Tibial artery (tissue), 4 donors: ENCODE measurements around the gene SLC4A5.

Experiments
- DNase-seq, 2 donors: peaks; one replicate each; pipeline ENCODE4 v3.0.0-alpha.2; 2019
- H3K27ac ChIP-seq, 2 donors: fragments of 200-600 bp; sonication (generic) in 1 of 2; 1 replicate in 1 of 2; 2 replicates in 1 of 2; pipeline ENCODE4 v1.5.1; 2018 to 2019; ENCODE audit warnings: mild to moderate bottlenecking in 1 of 2
- H3K27me3 ChIP-seq, 2 donors: fragments of 200-600 bp; sonication (generic) in 1 of 2; one replicate each; pipeline versions ENCODE4 v1.5.1 to v1.6.0; 2016 to 2019
- H3K36me3 ChIP-seq, 3 donors: fragments of 200-600 bp; sonication (generic) in 2 of 3; one replicate each; pipeline ENCODE4 v1.5.1; 2016 to 2019; ENCODE audit warnings: mild to moderate bottlenecking in 2 of 3
- H3K4me1 ChIP-seq, 4 donors: fragments of 200-600 bp; sonication (generic) in 2 of 4; 1 replicate in 3 of 4; 2 replicates in 1 of 4; pipeline ENCODE4 v1.5.1; 2016 to 2019
- H3K4me3 ChIP-seq, 2 donors: fragments of 200-600 bp; sonication (generic) in 1 of 2; 1 replicate in 1 of 2; 2 replicates in 1 of 2; pipeline ENCODE4 v1.5.1; 2018 to 2019; ENCODE audit warnings: mild to moderate bottlenecking in 2 of 2
- H3K9me3 ChIP-seq, 3 donors: fragments of 200-600 bp; sonication (generic) in 1 of 3; one replicate each; pipeline ENCODE4 v1.5.1; 2016 to 2019
- intact Hi-C: fragments of 100-400 bp; cut with DNase I; formaldehyde crosslinking; loops from one replicate; pipeline ENCODE4 v1.15.0; 2023; ENCODE audit warnings: low total_unique reads
- TF ChIP-seq, protein P1 (sequence below), 2 experiments: fragments of 200-600 bp in 1 of 2; fragments of 450-650 bp in 1 of 2; IDR thresholded peaks; one replicate each; pipeline ENCODE4 v1.5.1; 2017 to 2019; ENCODE audit warnings: antibody characterized with exemption in 2 of 2, mild to moderate bottlenecking in 1 of 2, moderate library complexity in 1 of 2

Gene SLC4A5

DNA sequence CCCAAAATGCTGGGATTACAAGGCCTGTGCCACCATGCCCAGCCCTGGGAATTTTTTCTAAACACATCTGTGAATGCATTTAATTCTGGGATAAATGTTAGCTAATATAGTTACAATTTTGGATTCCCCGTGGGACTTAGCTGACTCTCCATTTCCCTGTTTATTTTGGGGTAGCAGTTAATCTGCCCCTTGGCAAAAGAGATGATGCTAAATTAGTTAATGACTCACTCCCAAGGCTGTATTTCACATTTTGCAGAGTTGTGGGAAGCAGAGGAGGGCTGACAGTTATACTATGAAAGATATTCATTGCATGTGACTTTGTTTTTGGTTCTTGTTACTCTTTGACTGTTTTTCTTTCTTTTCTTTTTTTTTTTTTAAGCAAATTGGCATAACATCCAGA is 141.6 kb downstream of the SLC4A5 start:
- DNase-seq: peak in 1 of 2 donors; percentile 44
- TF ChIP-seq, protein P1, sequence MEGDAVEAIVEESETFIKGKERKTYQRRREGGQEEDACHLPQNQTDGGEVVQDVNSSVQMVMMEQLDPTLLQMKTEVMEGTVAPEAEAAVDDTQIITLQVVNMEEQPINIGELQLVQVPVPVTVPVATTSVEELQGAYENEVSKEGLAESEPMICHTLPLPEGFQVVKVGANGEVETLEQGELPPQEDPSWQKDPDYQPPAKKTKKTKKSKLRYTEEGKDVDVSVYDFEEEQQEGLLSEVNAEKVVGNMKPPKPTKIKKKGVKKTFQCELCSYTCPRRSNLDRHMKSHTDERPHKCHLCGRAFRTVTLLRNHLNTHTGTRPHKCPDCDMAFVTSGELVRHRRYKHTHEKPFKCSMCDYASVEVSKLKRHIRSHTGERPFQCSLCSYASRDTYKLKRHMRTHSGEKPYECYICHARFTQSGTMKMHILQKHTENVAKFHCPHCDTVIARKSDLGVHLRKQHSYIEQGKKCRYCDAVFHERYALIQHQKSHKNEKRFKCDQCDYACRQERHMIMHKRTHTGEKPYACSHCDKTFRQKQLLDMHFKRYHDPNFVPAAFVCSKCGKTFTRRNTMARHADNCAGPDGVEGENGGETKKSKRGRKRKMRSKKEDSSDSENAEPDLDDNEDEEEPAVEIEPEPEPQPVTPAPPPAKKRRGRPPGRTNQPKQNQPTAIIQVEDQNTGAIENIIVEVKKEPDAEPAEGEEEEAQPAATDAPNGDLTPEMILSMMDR (IDR thresholded peaks at IDR 0.05): no peak
- intact Hi-C loops: no loop called here
- Histone ChIP-seq H3K4me3 (peak overlapping the region; percentile 91 to 97), H3K27me3 (no peaks in the 10 kb centered on the region), H3K4me1 (peaks cover 0 to 69% (median 58%) of the 10 kb centered on the region in 4 donors), H3K36me3 (peaks cover 0 to 4% (median 1%) of the 10 kb centered on the region in 3 donors), H3K9me3 (no peaks in the 10 kb centered on the region), H3K27ac (peak overlapping the region; percentile 95 to 97)

DNA sequence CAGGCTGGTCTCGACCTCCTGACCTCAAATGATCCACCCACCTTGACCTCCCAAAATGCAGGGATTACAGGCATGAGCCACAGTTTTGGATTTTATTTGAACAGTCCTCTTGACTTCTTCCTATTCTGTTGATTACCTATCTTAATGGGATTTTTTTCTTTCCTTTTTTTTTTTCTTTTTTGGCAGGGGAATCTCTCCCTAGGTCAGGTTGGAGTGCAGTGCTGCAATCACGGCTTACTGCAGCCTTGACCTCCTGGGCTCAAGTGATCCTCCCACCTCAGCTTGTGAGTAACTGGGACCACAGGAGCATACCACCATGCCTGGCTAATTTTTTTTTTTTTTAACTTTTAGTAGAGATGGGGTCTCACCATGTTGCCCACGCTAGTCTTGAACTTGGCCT is 142.0 kb downstream of the SLC4A5 start:
- H3K4me1 ChIP-seq: peaks cover 0 to 65% (median 54%) of the 10 kb centered on the region in 4 donors
- peak overlapping the region; percentile 95 to 97 for H3K27ac ChIP-seq
- peak overlapping the region; percentile 91 to 97 for H3K4me3 ChIP-seq
- DNase-seq: no peak
- intact Hi-C loops: no loop called here
- no peaks in the 10 kb centered on the region for H3K9me3 ChIP-seq
- TF ChIP-seq, protein P1 (IDR thresholded peaks at IDR 0.05): no peak
- H3K36me3 ChIP-seq: peaks cover 0 to 4% (median 0%) of the 10 kb centered on the region in 3 donors
- no peaks in the 10 kb centered on the region for H3K27me3 ChIP-seq

DNA sequence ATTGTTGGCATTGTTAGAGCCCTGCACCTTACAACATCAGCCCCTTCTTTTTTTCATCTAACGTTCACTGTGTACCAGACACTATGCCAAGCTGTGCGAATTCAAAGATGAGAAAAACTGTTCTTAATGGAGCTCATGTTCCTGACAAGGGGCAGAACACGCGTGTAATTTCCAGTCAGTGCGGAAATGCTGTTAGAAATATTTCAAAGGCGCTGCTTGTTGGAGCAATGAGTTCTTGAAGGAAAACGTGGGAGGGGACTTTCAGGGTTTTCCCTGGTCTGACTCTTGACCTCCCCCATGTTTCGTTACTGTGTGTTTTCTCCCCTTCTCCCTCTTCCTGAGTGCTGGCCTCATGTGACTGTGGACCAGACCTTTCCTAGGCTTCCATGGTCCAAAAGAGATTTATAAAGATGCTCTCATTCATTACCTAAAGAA is 143.3 kb downstream of the SLC4A5 start:
- Histone ChIP-seq H3K27me3 (no peaks in the 10 kb centered on the region), H3K4me3 (peak overlapping the region; percentile 91 to 97), H3K4me1 (peaks cover 0 to 52% (median 40%) of the 10 kb centered on the region in 4 donors), H3K36me3 (peaks cover 0 to 4% (median 0%) of the 10 kb centered on the region in 3 donors), H3K27ac (peak overlapping the region; percentile 95 to 97), H3K9me3 (no peaks in the 10 kb centered on the region)
- DNase-seq: no peak
- intact Hi-C loops: loop anchor here (2.0 kb wide), 1 partner anchor 19 kb away; no protein-coding TSS in a partner anchor
- TF ChIP-seq, protein P1 (IDR thresholded peaks at IDR 0.05): no peak

DNA sequence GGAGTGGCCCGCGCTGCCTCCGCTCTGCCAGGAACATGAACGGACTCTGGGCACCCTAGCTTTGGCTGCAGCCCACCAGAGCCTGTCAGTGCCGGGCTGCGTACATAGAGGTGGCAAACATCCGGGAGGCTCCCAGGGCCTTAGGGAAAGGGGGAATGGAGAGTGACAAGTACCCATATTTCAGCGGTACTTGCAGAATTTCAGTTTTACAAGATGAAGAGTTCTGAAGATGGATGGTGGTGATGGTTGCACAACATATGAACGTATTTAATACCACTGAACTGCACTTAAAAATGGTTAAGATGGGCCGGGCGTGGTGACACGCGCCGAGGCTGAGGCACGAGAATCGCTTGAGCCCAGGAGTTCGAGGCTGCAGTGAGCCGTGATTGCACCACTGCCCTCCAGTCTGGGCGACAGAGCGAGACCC is 143.9 kb downstream of the SLC4A5 start:
- H3K4me1 ChIP-seq: peaks cover 0 to 46% (median 34%) of the 10 kb centered on the region in 4 donors
- intact Hi-C loops: loop anchor here (2.0 kb wide), 1 partner anchor 18 kb away; no protein-coding TSS in a partner anchor

DNA sequence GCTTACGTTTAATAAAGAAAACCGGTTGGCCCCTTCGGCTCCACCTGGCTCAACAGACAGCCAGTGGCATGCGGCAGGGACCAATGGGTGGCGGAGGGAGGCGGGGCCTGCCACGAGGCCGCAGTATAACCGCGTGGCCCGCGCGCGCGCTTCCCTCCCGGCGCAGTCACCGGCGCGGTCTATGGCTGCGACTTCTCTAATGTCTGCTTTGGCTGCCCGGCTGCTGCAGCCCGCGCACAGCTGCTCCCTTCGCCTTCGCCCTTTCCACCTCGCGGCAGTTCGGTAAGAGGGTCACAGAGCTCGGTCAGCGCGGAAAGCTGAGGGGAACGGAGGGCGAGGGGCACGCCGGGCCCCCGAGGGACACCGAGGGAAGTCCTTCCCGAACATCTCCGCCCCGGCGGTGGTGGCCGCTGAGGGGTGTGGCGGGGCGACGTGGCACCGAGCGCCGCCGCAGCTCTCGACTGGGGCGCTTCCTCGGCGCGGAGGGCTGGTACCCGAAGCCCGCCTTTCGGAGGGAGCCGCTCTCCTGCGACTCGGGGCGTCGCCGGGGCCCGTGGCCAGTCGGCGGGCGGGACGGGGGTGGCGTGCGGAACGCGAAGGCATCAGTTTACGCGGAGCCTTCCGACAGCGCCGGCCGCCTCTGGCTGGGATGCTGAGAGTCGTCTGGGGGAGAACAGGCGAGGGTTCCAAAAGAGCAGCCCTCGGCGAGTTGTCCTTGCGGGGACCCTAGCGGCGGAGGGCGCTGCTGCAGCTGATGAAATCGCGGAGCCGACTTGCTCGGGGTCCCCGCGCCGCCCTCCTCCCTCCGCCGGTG is 144.5 kb downstream of the SLC4A5 start, which contains the start of gene MTHFD2:
MTHFD2 (plus strand) TSS at position 155 of the 814 bp plus-strand sequence; CDS start at position 182, 27 bp downstream.
- DNase-seq: peak; percentile 89 to 95
- Histone ChIP-seq H3K4me1 (peaks cover 0 to 40% (median 29%) of the 10 kb centered on the region in 4 donors), H3K36me3 (no peaks in the 10 kb centered on the region), H3K27me3 (no peaks in the 10 kb centered on the region), H3K9me3 (no peaks in the 10 kb centered on the region), H3K27ac (peak within 1 kb of the TSS; percentile 95 to 97), H3K4me3 (peak within 1 kb of the TSS; percentile 91 to 97)
- TF ChIP-seq, protein P1 (IDR thresholded peaks at IDR 0.05): peak; percentile 86 to 90
- intact Hi-C loops: loop anchor here (2.0 kb wide), 1 partner anchor 18 kb away; no protein-coding TSS in a partner anchor

More for the DNA sequence above, 143.9 kb downstream of the SLC4A5 start:
- H3K27me3 ChIP-seq: no peaks in the 10 kb centered on the region
- no peaks in the 10 kb centered on the region for H3K36me3 ChIP-seq
- DNase-seq: no peak
- TF ChIP-seq, protein P1 (IDR thresholded peaks at IDR 0.05): no peak
- H3K27ac ChIP-seq: peak overlapping the region; percentile 95 to 97
- peak overlapping the region; percentile 91 to 97 for H3K4me3 ChIP-seq
- no peaks in the 10 kb centered on the region for H3K9me3 ChIP-seq
